Activated naive CD4-positive, alpha-beta T cell treated with anti-CD3 and anti-CD28 coated beads, Interleukin-2, amount 10 ng/mL, durations not matched to agents 7 days and 5 days (primary cell): ENCODE measurements around the gene PRXL2B.

Source experiments
- CTCF ChIA-PET: fragments of 350-600 bp; sonication (Branson Sonifier 250); formaldehyde crosslinking; loops from one replicate; lab custom pipeline; 2021; ENCODE audit warnings: antibody characterized with exemption; lab: Charles Lee
- DNase-seq: peaks from one replicate; pipeline ENCODE4 v3.0.0-alpha.2; 2020
- H3K27ac Mint-ChIP-seq: one replicate; pipeline ENCODE4 v1.8.0; 2021; ENCODE audit warnings: mild to moderate bottlenecking, moderate library complexity, mixed read lengths
- H3K27me3 Mint-ChIP-seq: one replicate; pipeline ENCODE4 v1.8.0; 2021; ENCODE audit warnings: mild to moderate bottlenecking, mixed read lengths
- H3K36me3 Mint-ChIP-seq: one replicate; pipeline ENCODE4 v1.8.0; 2021; ENCODE audit warnings: mixed read lengths
- H3K4me1 Mint-ChIP-seq: one replicate; pipeline ENCODE4 v1.8.0; 2021; ENCODE audit warnings: mixed read lengths
- H3K4me3 Mint-ChIP-seq: one replicate; pipeline ENCODE4 v1.8.0; 2021; ENCODE audit warnings: mild to moderate bottlenecking, moderate library complexity, mixed read lengths
- H3K9me3 Mint-ChIP-seq: one replicate; pipeline ENCODE4 v1.8.0; 2021; ENCODE audit warnings: mixed read lengths

The PRXL2B gene

GRCh38 chr1:2555634-2556276 lies 30.8 kb upstream of the PRXL2B start:
- no peaks in the 10 kb centered on the region for H3K9me3 Mint-ChIP-seq
- H3K27me3 Mint-ChIP-seq: no peaks in the 10 kb centered on the region
- CTCF ChIA-PET: interaction anchor here (0.6 to 3.3 kb wide), 11 partner anchors 9 to 361 kb away, joined by 3 to 40 read pairs (median 3); partner anchors contain the start of genes FAAP20, PANK4 and PRXL2B
- peaks cover 52% of the 10 kb centered on the region for H3K4me1 Mint-ChIP-seq
- H3K27ac Mint-ChIP-seq: peak overlapping the region; percentile 99
- H3K36me3 Mint-ChIP-seq: peaks cover 16% of the 10 kb centered on the region
- peak; percentile 91 for DNase-seq
- H3K4me3 Mint-ChIP-seq: peak overlapping the region; percentile 98

- peak; percentile 89 for DNase-seq
- no peaks in the 10 kb centered on the region for H3K27me3 Mint-ChIP-seq
- CTCF ChIA-PET: interaction anchor here (0.6 to 3.3 kb wide), 11 partner anchors 9 to 361 kb away, joined by 3 to 40 read pairs (median 3); partner anchors contain the start of genes FAAP20, PANK4 and PRXL2B
- peaks cover 17% of the 10 kb centered on the region for H3K36me3 Mint-ChIP-seq
- peak within 1 kb of the TSS; percentile 99 for H3K27ac Mint-ChIP-seq
- H3K9me3 Mint-ChIP-seq: no peaks in the 10 kb centered on the region
- H3K4me1 Mint-ChIP-seq: peaks cover 49% of the 10 kb centered on the region
- H3K4me3 Mint-ChIP-seq: peak within 1 kb of the TSS; percentile 98
Observed at GRCh38 chr1:2556277-2556677, 30.3 kb upstream of the PRXL2B start, which contains the start of gene TNFRSF14. TSS of gene TNFRSF14 (plus strand) at chr1:2556371. CDS start at chr1:2556665, 294 bp downstream.

GRCh38 chr1:2556678-2557481 lies 29.7 kb upstream of the PRXL2B start:
- no peaks in the 10 kb centered on the region for H3K9me3 Mint-ChIP-seq
- no peaks in the 10 kb centered on the region for H3K27me3 Mint-ChIP-seq
- peaks cover 51% of the 10 kb centered on the region for H3K4me1 Mint-ChIP-seq
- CTCF ChIA-PET: interaction anchor here (1.1 to 3.3 kb wide), 10 partner anchors 10 to 230 kb away, joined by 3 to 40 read pairs (median 4); partner anchors contain the start of genes PANK4 and PRXL2B
- peak overlapping the region; percentile 98 for H3K4me3 Mint-ChIP-seq
- peak overlapping the region; percentile 99 for H3K27ac Mint-ChIP-seq
- H3K36me3 Mint-ChIP-seq: peaks cover 21% of the 10 kb centered on the region
- peak; percentile 70 for DNase-seq

- peaks cover 51% of the 10 kb centered on the region for H3K4me1 Mint-ChIP-seq
- no peaks in the 10 kb centered on the region for H3K27me3 Mint-ChIP-seq
- H3K27ac Mint-ChIP-seq: peak overlapping the region; percentile 99
- CTCF ChIA-PET: interaction anchor here (1.1 to 1.5 kb wide), 4 partner anchors 12 to 143 kb away, joined by 3 to 4 read pairs (median 3); no protein-coding TSS in a partner anchor
- DNase-seq: no peak
- no peaks in the 10 kb centered on the region for H3K9me3 Mint-ChIP-seq
- H3K4me3 Mint-ChIP-seq: peak overlapping the region; percentile 98
- H3K36me3 Mint-ChIP-seq: peaks cover 21% of the 10 kb centered on the region
Observed at GRCh38 chr1:2557482-2558400, 28.8 kb upstream of the PRXL2B start.

GRCh38 chr1:2558420-2558819 lies 28.2 kb upstream of the PRXL2B start:
- CTCF ChIA-PET: interaction anchor here (1.1 to 1.3 kb wide), 2 partner anchors 27 to 144 kb away, joined by 3 to 4 read pairs; no protein-coding TSS in a partner anchor
- Mint-ChIP-seq H3K4me3 (peak overlapping the region; percentile 98), H3K36me3 (peaks cover 22% of the 10 kb centered on the region), H3K27ac (peak overlapping the region; percentile 99), H3K4me1 (peaks cover 51% of the 10 kb centered on the region), H3K27me3 (no peaks in the 10 kb centered on the region), H3K9me3 (no peaks in the 10 kb centered on the region)
- no peak for DNase-seq

- Mint-ChIP-seq H3K27ac (peak overlapping the region; percentile 28), H3K9me3 (no peaks in the 10 kb centered on the region), H3K4me3 (peak overlapping the region; percentile 66), H3K27me3 (no peaks in the 10 kb centered on the region), H3K36me3 (peaks cover 24% of the 10 kb centered on the region), H3K4me1 (peaks cover 48% of the 10 kb centered on the region)
- DNase-seq: no peak
- CTCF ChIA-PET: no interaction called here
Observed at GRCh38 chr1:2558861-2559260, 27.7 kb upstream of the PRXL2B start.

GRCh38 chr1:2559509-2560298 lies 26.9 kb upstream of the PRXL2B start:
- no peak for DNase-seq
- H3K27me3 Mint-ChIP-seq: no peaks in the 10 kb centered on the region
- H3K4me1 Mint-ChIP-seq: peaks cover 40% of the 10 kb centered on the region
- peaks cover 24% of the 10 kb centered on the region for H3K36me3 Mint-ChIP-seq
- CTCF ChIA-PET: interaction anchor here (2.4 kb wide), 1 partner anchor 25 kb away, joined by 13 read pairs; no protein-coding TSS in a partner anchor
- no peak overlapping the region for H3K4me3 Mint-ChIP-seq
- H3K9me3 Mint-ChIP-seq: no peaks in the 10 kb centered on the region
- no peak overlapping the region for H3K27ac Mint-ChIP-seq

- no peak for DNase-seq
- H3K9me3 Mint-ChIP-seq: no peaks in the 10 kb centered on the region
- no peaks in the 10 kb centered on the region for H3K27me3 Mint-ChIP-seq
- H3K27ac Mint-ChIP-seq: peak overlapping the region; percentile 33
- no peak overlapping the region for H3K4me3 Mint-ChIP-seq
- H3K36me3 Mint-ChIP-seq: peaks cover 24% of the 10 kb centered on the region
- CTCF ChIA-PET: interaction anchor here (0.6 to 3.7 kb wide), 7 partner anchors 12 to 145 kb away, joined by 4 to 16 read pairs (median 7); no protein-coding TSS in a partner anchor
- peaks cover 33% of the 10 kb centered on the region for H3K4me1 Mint-ChIP-seq
Observed at GRCh38 chr1:2560299-2561073, 26.1 kb upstream of the PRXL2B start.

GRCh38 chr1:2561446-2561845 lies 25.1 kb upstream of the PRXL2B start:
- Mint-ChIP-seq H3K4me3 (no peak overlapping the region), H3K9me3 (no peaks in the 10 kb centered on the region), H3K4me1 (peaks cover 26% of the 10 kb centered on the region), H3K27ac (no peak overlapping the region), H3K36me3 (peaks cover 20% of the 10 kb centered on the region), H3K27me3 (no peaks in the 10 kb centered on the region)
- DNase-seq: no peak
- CTCF ChIA-PET: interaction anchor here (1.2 to 3.7 kb wide), 7 partner anchors 11 to 146 kb away, joined by 5 to 16 read pairs (median 7); no protein-coding TSS in a partner anchor

GRCh38 chr1:2561898-2562895 lies 24.4 kb upstream of the PRXL2B start:
- Mint-ChIP-seq H3K36me3 (peaks cover 17% of the 10 kb centered on the region), H3K9me3 (no peaks in the 10 kb centered on the region), H3K4me3 (no peak overlapping the region), H3K27ac (no peak overlapping the region), H3K27me3 (no peaks in the 10 kb centered on the region), H3K4me1 (peaks cover 24% of the 10 kb centered on the region)
- CTCF ChIA-PET: interaction anchor here (0.6 to 3.7 kb wide), 8 partner anchors 11 to 147 kb away, joined by 3 to 16 read pairs (median 6); no protein-coding TSS in a partner anchor
- peak; percentile 41 for DNase-seq

GRCh38 chr1:2563205-2563604 lies 23.4 kb upstream of the PRXL2B start:
- no peak for DNase-seq
- H3K9me3 Mint-ChIP-seq: no peaks in the 10 kb centered on the region
- no peaks in the 10 kb centered on the region for H3K27me3 Mint-ChIP-seq
- H3K36me3 Mint-ChIP-seq: peaks cover 12% of the 10 kb centered on the region
- H3K4me1 Mint-ChIP-seq: peaks cover 15% of the 10 kb centered on the region
- CTCF ChIA-PET: interaction anchor here (2.4 to 3.7 kb wide), 2 partner anchors 19 to 25 kb away, joined by 6 to 16 read pairs; no protein-coding TSS in a partner anchor
- no peak overlapping the region for H3K27ac Mint-ChIP-seq
- no peak overlapping the region for H3K4me3 Mint-ChIP-seq
